A549 (cell line): ENCODE results near the gene MPC1L. TPM values are rescaled to one million over a fixed set of nuclear protein-coding genes. Genes with fewer than 3 reads are reported as not detected.
"Not testable (repeated sequence)": the region's sequence is repeated elsewhere in the genome, so short reads cannot be mapped to it uniquely, and the experiment has no call there.

Experiments used
- ATAC-seq, 2 experiments: fragments of 200-7000 bp in 1 of 2; fragments of >200 bp in 1 of 2; cut with Nextera tagmentation in 1 of 2; cut with Tn5 transposase in 1 of 2; 3 replicates each; pipeline versions ENCODE4 v1.8.0 to v1.9.1; 2018 to 2020; ENCODE audit warnings: mild to moderate bottlenecking in 1 of 2, moderate library complexity in 1 of 2
- CTCF ChIA-PET: fragments of 300-600 bp; sonication (Branson Sonifier 250); formaldehyde crosslinking; extraction: SDS; loops from one replicate; lab custom pipeline; 2021; ENCODE audit warnings: antibody characterized with exemption, inconsistent platforms; lab: Yijun Ruan, JAX
- POLR2A ChIA-PET: fragments of 350-600 bp; formaldehyde crosslinking; extraction: SDS; loops from one replicate; lab custom pipeline; 2021; ENCODE audit warnings: antibody characterized with exemption, inconsistent platforms; lab: Yijun Ruan, JAX
- DNase-seq, 2 experiments: peaks; one replicate each; pipeline versions ENCODE4 v3.0.0 to v3.0.0-alpha.2; 2011 to 2016; ENCODE audit warnings: low read depth in 1 of 2, low spot score in 1 of 2
- FAIRE-seq: peaks from 2 replicates; lab custom pipeline; 2011; peaks lifted over from hg19 to GRCh38; lab: Jason Lieb, UNC
- H3K27ac ChIP-seq, 2 experiments: fragments of >200 bp; sonication (Bioruptor Twin); formaldehyde crosslinking; 3 replicates each; pipeline ENCODE4 v1.5.1; 2016 to 2017
- H3K4me1 ChIP-seq: fragments of >200 bp; sonication (Bioruptor Twin); formaldehyde crosslinking; 3 replicates; pipeline ENCODE4 v1.6.1; 2016
- H3K4me2 ChIP-seq: fragments of >200 bp; sonication (Bioruptor Twin); formaldehyde crosslinking; 3 replicates; pipeline ENCODE4 v1.6.1; 2016
- H3K4me3 ChIP-seq: fragments of >200 bp; sonication (Bioruptor Twin); formaldehyde crosslinking; 3 replicates; pipeline ENCODE4 v1.5.1; 2016
- H3K9me3 ChIP-seq: fragments of >200 bp; sonication (Bioruptor Twin); formaldehyde crosslinking; 3 replicates; pipeline ENCODE4 v1.6.1; 2016
- CBX2 ChIP-seq: fragments of 200-600 bp; sonication (generic); IDR thresholded peaks from 2 replicates; pipeline ENCODE4 v1.6.1; 2016; ENCODE audit warnings: low read depth, mild to moderate bottlenecking, borderline replicate concordance
- CHD4 ChIP-seq: fragments of 200-600 bp; sonication (generic); IDR thresholded peaks from 2 replicates; pipeline ENCODE4 v1.6.1; 2016; ENCODE audit warnings: antibody characterized with exemption, mild to moderate bottlenecking, borderline replicate concordance
- HDAC2 ChIP-seq: fragments of 200-600 bp; sonication (generic); IDR thresholded peaks from 2 replicates; pipeline ENCODE4 v1.6.1; 2016
- JUN ChIP-seq, 2 experiments: fragments of >200 bp; sonication (Bioruptor Twin); formaldehyde crosslinking; IDR thresholded peaks; 2 replicates in 1 of 2; 3 replicates in 1 of 2; pipeline ENCODE4 v1.6.1; 2016 to 2017
- JUNB ChIP-seq: fragments of >200 bp; sonication (Bioruptor Twin); formaldehyde crosslinking; IDR thresholded peaks from 2 replicates; pipeline ENCODE4 v1.6.1; 2016
- KDM5A ChIP-seq: fragments of 200-600 bp; sonication (generic); IDR thresholded peaks from 2 replicates; pipeline ENCODE4 v1.6.1; 2016; ENCODE audit warnings: antibody characterized with exemption, mild to moderate bottlenecking
- MYC ChIP-seq: IDR thresholded peaks from 2 replicates; pipeline ENCODE4 v1.6.1; 2012; ENCODE audit warnings: mild to moderate bottlenecking, inconsistent platforms, low read length, improper control_type of control experiment, borderline replicate concordance
- NFE2L2 ChIP-seq: fragments of 150-350 bp; conservative IDR thresholded peaks from 2 replicates; pipeline ENCODE4 v1.6.1; 2014; ENCODE audit warnings: low read length
- RAD21 ChIP-seq, 2 experiments: fragments of >200 bp in 1 of 2; sonication (Bioruptor Twin) in 1 of 2; formaldehyde crosslinking in 1 of 2; IDR thresholded peaks in 1 of 2; conservative IDR thresholded peaks in 1 of 2; 2 replicates in 1 of 2; 3 replicates in 1 of 2; pipeline ENCODE4 v1.6.1; 2012 to 2018; ENCODE audit warnings: inconsistent platforms in 1 of 2
- SMC3 ChIP-seq: fragments of >200 bp; sonication (Bioruptor Twin); formaldehyde crosslinking; IDR thresholded peaks from 3 replicates; pipeline ENCODE4 v1.6.1; 2018; ENCODE audit warnings: inconsistent platforms
- ZNF302 ChIP-seq: fragments of 250-450 bp; sonication (Bioruptor Pico); IDR thresholded peaks from 2 replicates; pipeline ENCODE4 v1.9.0; 2021; ENCODE audit warnings: inconsistent platforms, mild to moderate bottlenecking, moderate library complexity
- WGBS: methylation state at CpG from one replicate; pipeline ENCODE4 v1.1.6; 2017; ENCODE audit errors: missing lambda C conversion rate; 5-methylcytosine and 5-hydroxymethylcytosine counted together
- polyA minus RNA-seq: library from RNA; depleted of rRNA, polyadenylated mRNA; stranded (reverse); fragments of >200 nt; gene quantifications from 2 replicates; pipeline ENCODE4 v1.2.3, GENCODE V29; 2011; rRNA and poly(A)+ RNA removed
- polyA plus RNA-seq, 4 experiments: library from polyadenylated mRNA; depleted of rRNA in 3 of 4; stranded (reverse); fragments of >200 nt; fragmentation: RNase III in 1 of 4; extraction: RNeasy Plus Mini Kit Qiagen cat#74134 plus additional on column Dnase treatment in 1 of 4; gene quantifications; 2 replicates in 3 of 4; 3 replicates in 1 of 4; pipeline ENCODE4 v1.2.3, GENCODE V29; 2011 to 2017
- TF ChIP-seq, protein P1 (sequence below): IDR thresholded peaks from 2 replicates; pipeline ENCODE4 v1.6.1; 2012; ENCODE audit warnings: low read depth, borderline replicate concordance
- TF ChIP-seq, protein P2 (sequence below): fragments of >200 bp; sonication (Bioruptor Twin); formaldehyde crosslinking; IDR thresholded peaks from 3 replicates; pipeline ENCODE4 v1.5.1; 2016
- TF ChIP-seq, protein P3 (sequence below): fragments of 150-350 bp; IDR thresholded peaks from 2 replicates; pipeline ENCODE4 v1.6.1; 2014; ENCODE audit warnings: low read depth, mild to moderate bottlenecking, low read length
- TF ChIP-seq, protein P4 (sequence below): fragments of 450-650 bp; IDR thresholded peaks from 2 replicates; pipeline ENCODE4 v1.6.1; 2014; ENCODE audit warnings: antibody characterized with exemption

The MPC1L gene
- polyA plus RNA-seq (2011; rRNA removed), result not detected in 2 replicates
- polyA plus RNA-seq (2012; cell fraction: cytosol; rRNA removed), result not detected in 2 replicates
- 0.20 TPM in 1 of 2 replicates, not detected in the other for polyA plus RNA-seq (2012; cell fraction: nucleus; rRNA removed)
- polyA plus RNA-seq (2017; fragmentation: RNase III; extraction: RNeasy Plus Mini Kit Qiagen cat#74134 plus additional on column Dnase treatment), result not detected in 3 replicates
- polyA minus RNA-seq, result not detected in 2 replicates

DNA sequence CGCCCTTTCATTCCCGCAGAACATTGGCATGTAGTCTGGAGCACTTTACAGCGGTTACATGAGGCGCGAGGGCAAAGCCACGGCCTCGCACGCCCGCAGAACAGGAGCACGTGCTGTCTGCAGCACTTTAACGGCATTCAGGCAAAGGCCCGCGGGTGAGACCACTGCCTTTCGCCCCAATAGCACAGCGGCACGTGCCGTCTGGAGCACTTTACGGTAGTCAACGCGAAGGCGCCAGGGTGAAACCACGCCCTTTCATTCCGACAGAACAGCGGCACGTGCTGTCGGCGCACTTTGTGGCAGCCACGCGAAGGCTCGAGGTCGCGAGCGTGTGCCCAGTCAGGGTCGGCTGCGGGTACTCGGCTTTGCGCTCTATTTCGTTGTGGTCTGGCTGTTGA lies at the start of gene MPC1L:
Gene MPC1L (plus strand): TSS at position 290 of the 398 bp plus-strand sequence. CDS start 138 bp downstream, outside the sequence.
- no peak within 1 kb of the TSS for H3K4me3 ChIP-seq
- WGBS, result 98% methylated on average over 37 of the region's 38 CpGs
- POLR2A ChIA-PET, result no interaction called here
- H3K9me3 ChIP-seq, result no peaks in the 10 kb centered on the region
- H3K4me1 ChIP-seq, result no peaks in the 10 kb centered on the region
- no peak within 1 kb of the TSS for H3K27ac ChIP-seq
- TF ChIP-seq HDAC2 (no peak), CHD4 (no peak), NFE2L2 (no peak), ZNF302 (no peak), KDM5A (no peak), CBX2 (no peak), JUN (IDR thresholded peaks at IDR 0.05) (no peak), JUNB (no peak)
- TF ChIP-seq, protein P1, sequence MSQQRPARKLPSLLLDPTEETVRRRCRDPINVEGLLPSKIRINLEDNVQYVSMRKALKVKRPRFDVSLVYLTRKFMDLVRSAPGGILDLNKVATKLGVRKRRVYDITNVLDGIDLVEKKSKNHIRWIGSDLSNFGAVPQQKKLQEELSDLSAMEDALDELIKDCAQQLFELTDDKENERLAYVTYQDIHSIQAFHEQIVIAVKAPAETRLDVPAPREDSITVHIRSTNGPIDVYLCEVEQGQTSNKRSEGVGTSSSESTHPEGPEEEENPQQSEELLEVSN, result no peak
- TF ChIP-seq, all 56 proteins: peak for 0
- no peak within 1 kb of the TSS for H3K4me2 ChIP-seq
- DNase-seq, result no peak
- FAIRE-seq, result no peak
- ATAC-seq, result no peak
- CTCF ChIA-PET, result no interaction called here

DNA sequence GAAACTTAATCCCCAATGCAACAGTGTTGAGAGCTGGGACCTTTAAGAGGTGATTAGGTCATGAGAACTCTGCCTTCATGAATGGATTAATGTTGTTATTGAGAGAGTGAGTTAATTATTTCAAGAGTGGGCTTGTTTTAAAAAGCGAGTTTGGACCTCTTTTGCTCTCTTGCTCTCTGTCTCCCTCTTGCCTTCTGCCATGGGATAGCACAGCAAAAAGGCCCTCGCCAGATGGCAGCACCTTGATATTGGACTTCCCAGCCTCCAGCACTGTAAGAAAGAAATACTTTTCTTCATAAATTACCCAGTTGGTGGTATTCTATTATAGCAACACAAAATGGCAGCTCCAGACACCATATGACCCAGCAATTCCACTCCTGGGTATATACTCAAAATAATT lies 49.5 kb upstream of the MPC1L start:
- CTCF ChIA-PET, result interaction anchor here (0.7 to 1.7 kb wide), 6 partner anchors 9 to 522 kb away, joined by 3 to 5 read pairs (median 4); no protein-coding TSS in a partner anchor
- POLR2A ChIA-PET, result interaction anchor here (0.7 kb wide), 1 partner anchor 1028 kb away, joined by 4 read pairs; no protein-coding TSS in a partner anchor
- ATAC-seq (peak; percentile 71 to 82; a peak in 4 of 6 replicates), DNase-seq (peak in 1 of 2 experiments; percentile 54)
- H3K4me1 ChIP-seq, result no peaks in the 10 kb centered on the region
- H3K27ac ChIP-seq, result no peak overlapping the region
- H3K9me3 ChIP-seq, result no peaks in the 10 kb centered on the region
- no peak overlapping the region for H3K4me3 ChIP-seq
- TF ChIP-seq MYC, result no peak
- TF ChIP-seq SMC3, result peak; percentile 52
- peak; percentile 38 to 53; a peak in 4 of 5 replicates for TF ChIP-seq RAD21 (conservative IDR thresholded peaks at IDR 0.05 in 1 of 2, IDR thresholded peaks at IDR 0.05 in 1 of 2)
- TF ChIP-seq, protein P2, sequence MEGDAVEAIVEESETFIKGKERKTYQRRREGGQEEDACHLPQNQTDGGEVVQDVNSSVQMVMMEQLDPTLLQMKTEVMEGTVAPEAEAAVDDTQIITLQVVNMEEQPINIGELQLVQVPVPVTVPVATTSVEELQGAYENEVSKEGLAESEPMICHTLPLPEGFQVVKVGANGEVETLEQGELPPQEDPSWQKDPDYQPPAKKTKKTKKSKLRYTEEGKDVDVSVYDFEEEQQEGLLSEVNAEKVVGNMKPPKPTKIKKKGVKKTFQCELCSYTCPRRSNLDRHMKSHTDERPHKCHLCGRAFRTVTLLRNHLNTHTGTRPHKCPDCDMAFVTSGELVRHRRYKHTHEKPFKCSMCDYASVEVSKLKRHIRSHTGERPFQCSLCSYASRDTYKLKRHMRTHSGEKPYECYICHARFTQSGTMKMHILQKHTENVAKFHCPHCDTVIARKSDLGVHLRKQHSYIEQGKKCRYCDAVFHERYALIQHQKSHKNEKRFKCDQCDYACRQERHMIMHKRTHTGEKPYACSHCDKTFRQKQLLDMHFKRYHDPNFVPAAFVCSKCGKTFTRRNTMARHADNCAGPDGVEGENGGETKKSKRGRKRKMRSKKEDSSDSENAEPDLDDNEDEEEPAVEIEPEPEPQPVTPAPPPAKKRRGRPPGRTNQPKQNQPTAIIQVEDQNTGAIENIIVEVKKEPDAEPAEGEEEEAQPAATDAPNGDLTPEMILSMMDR, result peak; percentile 67
- TF ChIP-seq, protein P1, result no peak
- TF ChIP-seq, protein P3, sequence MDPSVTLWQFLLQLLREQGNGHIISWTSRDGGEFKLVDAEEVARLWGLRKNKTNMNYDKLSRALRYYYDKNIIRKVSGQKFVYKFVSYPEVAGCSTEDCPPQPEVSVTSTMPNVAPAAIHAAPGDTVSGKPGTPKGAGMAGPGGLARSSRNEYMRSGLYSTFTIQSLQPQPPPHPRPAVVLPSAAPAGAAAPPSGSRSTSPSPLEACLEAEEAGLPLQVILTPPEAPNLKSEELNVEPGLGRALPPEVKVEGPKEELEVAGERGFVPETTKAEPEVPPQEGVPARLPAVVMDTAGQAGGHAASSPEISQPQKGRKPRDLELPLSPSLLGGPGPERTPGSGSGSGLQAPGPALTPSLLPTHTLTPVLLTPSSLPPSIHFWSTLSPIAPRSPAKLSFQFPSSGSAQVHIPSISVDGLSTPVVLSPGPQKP, result no peak
- TF ChIP-seq, all 56 proteins: peak for 3
- FAIRE-seq, result peak; percentile 13
- WGBS, result 6% methylated on average over 2 of the region's 2 CpGs
- H3K4me2 ChIP-seq, result no peak overlapping the region

DNA sequence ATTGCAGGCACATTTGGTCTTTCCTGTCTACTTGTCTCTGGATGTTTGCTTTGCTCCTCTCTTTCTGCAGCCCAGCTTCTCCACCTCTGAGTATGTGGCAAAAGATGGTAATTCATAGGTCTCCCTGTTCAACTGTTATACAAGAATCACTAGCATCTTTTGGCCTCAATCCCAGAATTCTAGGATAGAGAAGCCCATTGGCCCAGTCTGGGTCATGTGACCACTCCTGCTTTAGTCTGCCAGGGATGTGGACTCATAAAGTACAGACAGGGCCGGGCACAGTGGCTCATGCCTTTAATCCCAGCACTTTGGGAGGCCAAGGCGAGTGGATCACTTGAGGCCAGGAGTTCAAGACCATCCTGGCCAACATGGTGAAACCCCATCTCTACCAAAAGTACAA lies 47.8 kb upstream of the MPC1L start:
- CTCF ChIA-PET, result interaction anchor here (1.0 to 1.1 kb wide), 2 partner anchors 28 to 31 kb away, joined by 3 read pairs; no protein-coding TSS in a partner anchor
- H3K4me1 ChIP-seq, FAIRE-seq, H3K9me3 ChIP-seq, ATAC-seq, H3K27ac ChIP-seq, H3K4me3 ChIP-seq, POLR2A ChIA-PET, H3K4me2 ChIP-seq: not testable (repeated sequence)
- TF ChIP-seq, protein P4, sequence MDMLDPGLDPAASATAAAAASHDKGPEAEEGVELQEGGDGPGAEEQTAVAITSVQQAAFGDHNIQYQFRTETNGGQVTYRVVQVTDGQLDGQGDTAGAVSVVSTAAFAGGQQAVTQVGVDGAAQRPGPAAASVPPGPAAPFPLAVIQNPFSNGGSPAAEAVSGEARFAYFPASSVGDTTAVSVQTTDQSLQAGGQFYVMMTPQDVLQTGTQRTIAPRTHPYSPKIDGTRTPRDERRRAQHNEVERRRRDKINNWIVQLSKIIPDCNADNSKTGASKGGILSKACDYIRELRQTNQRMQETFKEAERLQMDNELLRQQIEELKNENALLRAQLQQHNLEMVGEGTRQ, result peak; percentile 49; the same call in 1 of the 2 replicates
- 63% methylated on average over 2 of the region's 2 CpGs for WGBS
- DNase-seq, result peak in 1 of 2 experiments; percentile 23
